ENCODE results near the gene MAD1L1.

- TF ChIP-seq CTCF (conservative IDR thresholded peaks at IDR 0.05) (no peak), EZH2 (IDR thresholded peaks at IDR 0.05; ENCODE audit: low read depth) (no peak)
Observed at GRCh38 chr7:1951159-1951536, 281.6 kb downstream of the MAD1L1 start.

Data from PC-9 (cell line).